ENCODE measurements around the gene ARHGAP30. TPM values are rescaled to one million over a fixed set of nuclear protein-coding genes. Genes with fewer than 3 reads are reported as not detected.

Gene ARHGAP30
- total RNA-seq, 4 donors from 2014 or later = 0.88 to 3.4 (median 2.6) TPM

- TF ChIP-seq, protein P1, sequence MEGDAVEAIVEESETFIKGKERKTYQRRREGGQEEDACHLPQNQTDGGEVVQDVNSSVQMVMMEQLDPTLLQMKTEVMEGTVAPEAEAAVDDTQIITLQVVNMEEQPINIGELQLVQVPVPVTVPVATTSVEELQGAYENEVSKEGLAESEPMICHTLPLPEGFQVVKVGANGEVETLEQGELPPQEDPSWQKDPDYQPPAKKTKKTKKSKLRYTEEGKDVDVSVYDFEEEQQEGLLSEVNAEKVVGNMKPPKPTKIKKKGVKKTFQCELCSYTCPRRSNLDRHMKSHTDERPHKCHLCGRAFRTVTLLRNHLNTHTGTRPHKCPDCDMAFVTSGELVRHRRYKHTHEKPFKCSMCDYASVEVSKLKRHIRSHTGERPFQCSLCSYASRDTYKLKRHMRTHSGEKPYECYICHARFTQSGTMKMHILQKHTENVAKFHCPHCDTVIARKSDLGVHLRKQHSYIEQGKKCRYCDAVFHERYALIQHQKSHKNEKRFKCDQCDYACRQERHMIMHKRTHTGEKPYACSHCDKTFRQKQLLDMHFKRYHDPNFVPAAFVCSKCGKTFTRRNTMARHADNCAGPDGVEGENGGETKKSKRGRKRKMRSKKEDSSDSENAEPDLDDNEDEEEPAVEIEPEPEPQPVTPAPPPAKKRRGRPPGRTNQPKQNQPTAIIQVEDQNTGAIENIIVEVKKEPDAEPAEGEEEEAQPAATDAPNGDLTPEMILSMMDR (IDR thresholded peaks at IDR 0.05) = no peak
- no peak for TF ChIP-seq POLR2A (IDR thresholded peaks at IDR 0.05)
- no peak overlapping the region for H3K4me3 ChIP-seq
These were observed 14.9 kb upstream of the ARHGAP30 start for GRCh38 chr1:161084597-161084988.

GRCh38 chr1:161083748-161084596 lies 14.3 kb upstream of the ARHGAP30 start:
- H3K27ac ChIP-seq = no peak overlapping the region
- H3K36me3 ChIP-seq = no peaks in the 10 kb centered on the region
- no peaks in the 10 kb centered on the region for H3K9me3 ChIP-seq
- no peaks in the 10 kb centered on the region for H3K27me3 ChIP-seq
- no peak overlapping the region for H3K4me3 ChIP-seq
- no peaks in the 10 kb centered on the region for H3K4me1 ChIP-seq
- intact Hi-C loops (cut with DNase I; ENCODE audit: low total_unique reads) = no loop called here
- TF ChIP-seq, protein P1 (IDR thresholded peaks at IDR 0.05) = no peak
- no peak for TF ChIP-seq POLR2A (IDR thresholded peaks at IDR 0.05)
- DNase-seq = no peak

More at GRCh38 chr1:161084597-161084988, 14.9 kb upstream of the ARHGAP30 start:
- intact Hi-C loops (cut with DNase I; ENCODE audit: low total_unique reads) = no loop called here
- DNase-seq = no peak
- Histone ChIP-seq H3K4me1 (no peaks in the 10 kb centered on the region), H3K27ac (no peak overlapping the region), H3K36me3 (no peaks in the 10 kb centered on the region), H3K9me3 (no peaks in the 10 kb centered on the region), H3K27me3 (no peaks in the 10 kb centered on the region)

GRCh38 chr1:161082996-161083747 lies 13.5 kb upstream of the ARHGAP30 start:
- no peak overlapping the region for H3K27ac ChIP-seq
- DNase-seq = peak in 1 of 2 donors; percentile 28

DNA sequence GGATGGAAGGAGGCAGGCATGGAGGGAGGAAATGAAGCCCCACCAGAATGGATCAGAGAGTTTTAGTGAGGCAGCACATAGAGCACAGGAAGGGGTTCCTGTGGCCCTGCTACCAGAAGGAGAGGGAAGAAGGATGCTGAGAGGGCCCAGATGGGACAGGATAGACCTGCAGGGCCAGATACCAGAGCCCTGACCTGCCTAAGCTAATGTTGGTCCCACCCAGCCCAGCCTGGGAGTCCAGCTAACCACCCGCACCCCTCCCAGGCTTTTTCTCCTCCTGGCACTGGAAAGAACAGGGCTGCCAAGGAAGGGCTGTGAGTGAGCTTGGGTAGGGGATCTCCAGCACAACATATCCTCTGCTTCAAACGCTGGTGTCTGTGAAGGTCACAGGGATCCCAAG lies 12.8 kb upstream of the ARHGAP30 start:
- Histone ChIP-seq H3K4me1 (no peaks in the 10 kb centered on the region), H3K4me3 (no peak overlapping the region), H3K9me3 (no peaks in the 10 kb centered on the region), H3K27me3 (no peaks in the 10 kb centered on the region), H3K36me3 (no peaks in the 10 kb centered on the region), H3K27ac (no peak overlapping the region)
- DNase-seq = no peak
- TF ChIP-seq, protein P1 (IDR thresholded peaks at IDR 0.05) = no peak
- no peak for TF ChIP-seq POLR2A (IDR thresholded peaks at IDR 0.05)
- intact Hi-C loops (cut with DNase I; ENCODE audit: low total_unique reads) = no loop called here

More at GRCh38 chr1:161082996-161083747, 13.5 kb upstream of the ARHGAP30 start:
- Histone ChIP-seq H3K36me3 (no peaks in the 10 kb centered on the region), H3K9me3 (no peaks in the 10 kb centered on the region), H3K27me3 (no peaks in the 10 kb centered on the region), H3K4me3 (no peak overlapping the region), H3K4me1 (no peaks in the 10 kb centered on the region)
- intact Hi-C loops (cut with DNase I; ENCODE audit: low total_unique reads) = no loop called here
- no peak for TF ChIP-seq POLR2A (IDR thresholded peaks at IDR 0.05)
- TF ChIP-seq, protein P1 (IDR thresholded peaks at IDR 0.05) = no peak

DNA sequence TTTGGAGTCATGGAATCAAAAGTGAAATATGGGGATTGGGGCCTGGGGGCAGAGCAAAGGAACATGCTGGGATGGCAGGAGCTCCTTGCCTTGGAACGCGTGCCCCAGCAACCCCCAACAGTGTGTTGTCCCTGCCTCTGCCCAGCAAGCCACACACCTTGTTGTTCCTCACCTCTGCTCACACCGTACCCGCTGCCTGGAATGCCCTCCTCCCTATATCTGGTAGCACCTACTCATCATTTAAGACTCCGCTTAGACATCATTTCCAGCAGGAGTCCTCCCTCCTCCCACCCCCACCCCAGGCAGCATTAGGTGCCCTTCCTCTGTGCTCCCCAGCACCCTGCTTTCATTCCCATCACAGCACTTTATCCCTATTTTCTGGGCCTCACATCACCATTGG lies 11.8 kb upstream of the ARHGAP30 start:
- Histone ChIP-seq H3K4me1 (no peaks in the 10 kb centered on the region), H3K9me3 (no peaks in the 10 kb centered on the region), H3K27ac (no peak overlapping the region), H3K27me3 (no peaks in the 10 kb centered on the region), H3K4me3 (no peak overlapping the region), H3K36me3 (no peaks in the 10 kb centered on the region)
- TF ChIP-seq, protein P1 (IDR thresholded peaks at IDR 0.05) = no peak
- intact Hi-C loops (cut with DNase I; ENCODE audit: low total_unique reads) = no loop called here
- DNase-seq = no peak
